NCI-H2196 (cell line): ENCODE results near the gene RASAL2.

Experiments
- DNase-seq: peaks from one replicate; lab custom pipeline; 2025; ENCODE audit not compliant: unreplicated experiment; lab: John Stamatoyannopoulos, UW

RASAL2 gene

GRCh38 chr1:178418284-178418955, 324.5 kb downstream of the RASAL2 start:
- no peak for DNase-seq

DNA sequence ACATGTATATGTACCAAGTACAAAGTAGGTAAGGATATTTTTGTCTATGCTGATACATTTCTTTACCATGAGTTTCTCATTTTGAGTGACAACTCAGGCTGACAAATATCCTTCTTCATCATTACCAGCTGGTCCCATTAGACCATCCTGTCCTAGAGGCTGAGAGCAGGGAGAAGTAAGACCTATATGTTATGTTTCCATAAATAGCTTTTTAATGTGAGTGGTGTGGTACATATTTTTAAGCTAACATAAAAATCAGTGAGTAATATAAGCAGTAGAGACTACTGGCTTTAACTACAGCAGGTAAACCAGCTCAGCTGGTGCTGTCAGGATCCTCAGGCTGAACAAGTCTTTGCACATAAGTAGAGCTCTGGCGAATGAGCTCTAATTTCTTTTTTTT, 340.5 kb downstream of the RASAL2 start:
- DNase-seq, result no peak

GRCh38 chr1:178434899-178435435, 341.1 kb downstream of the RASAL2 start:
- no peak for DNase-seq

DNA sequence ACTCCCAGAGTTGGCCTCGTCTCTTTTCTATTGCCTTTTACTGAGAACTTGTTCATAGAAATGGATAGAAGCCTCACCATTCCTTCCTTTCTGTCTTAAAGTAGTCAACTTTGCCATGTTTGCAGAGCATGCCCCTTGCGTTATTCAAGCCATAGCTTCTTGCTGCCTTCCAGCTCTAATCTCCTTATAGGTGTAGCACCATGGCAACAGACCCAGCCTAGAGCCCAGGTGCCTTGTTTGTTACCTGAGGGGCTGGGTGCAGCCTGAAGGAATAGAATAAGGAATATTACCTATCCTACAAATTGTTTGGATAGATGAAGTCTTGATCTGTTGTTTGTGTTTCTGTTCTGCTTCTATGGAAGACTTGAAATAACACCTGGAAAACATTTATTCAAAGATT, 343.0 kb downstream of the RASAL2 start:
- no peak for DNase-seq

- DNase-seq, result no peak
Observed at GRCh38 chr1:178438432-178438831, 344.5 kb downstream of the RASAL2 start.

GRCh38 chr1:178442925-178443324, 349.0 kb downstream of the RASAL2 start:
- no peak for DNase-seq

DNA sequence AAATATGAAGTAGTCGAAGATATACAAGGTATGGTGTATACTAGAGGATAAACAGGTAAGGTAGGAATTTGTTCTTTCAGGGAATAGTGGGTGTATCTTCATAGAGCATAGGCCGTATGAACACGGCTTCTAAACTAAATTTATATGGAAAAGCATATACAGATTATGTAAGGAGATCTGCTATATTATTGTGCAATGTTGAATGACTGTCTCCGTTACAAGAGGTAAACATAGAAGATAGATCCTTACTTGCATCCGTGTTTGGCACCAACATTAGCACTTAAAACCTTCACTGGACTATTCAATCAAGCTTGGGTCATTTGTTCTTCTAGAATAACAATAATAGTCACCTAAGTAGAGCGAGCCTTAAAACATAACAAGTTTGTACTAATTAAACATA, 357.0 kb downstream of the RASAL2 start:
- DNase-seq, result no peak

DNA sequence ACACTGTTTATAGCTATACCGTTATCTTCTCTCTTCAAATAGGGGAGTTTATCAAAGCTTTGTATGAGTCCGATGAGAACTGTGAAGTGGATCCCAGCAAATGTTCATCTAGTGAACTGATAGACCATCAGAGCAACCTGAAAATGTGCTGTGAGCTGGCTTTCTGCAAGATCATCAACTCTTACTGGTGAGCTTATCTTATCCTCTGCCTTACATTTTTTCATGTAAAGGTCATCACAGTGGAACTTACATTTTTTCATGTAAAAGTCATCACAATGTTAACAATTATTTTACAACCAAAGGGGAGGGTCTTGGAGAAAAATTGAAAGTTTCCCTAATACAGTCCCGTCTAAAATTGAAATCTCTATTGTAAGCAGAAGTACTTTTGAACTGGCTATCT, 357.6 kb downstream of the RASAL2 start:
- DNase-seq, result no peak

DNA sequence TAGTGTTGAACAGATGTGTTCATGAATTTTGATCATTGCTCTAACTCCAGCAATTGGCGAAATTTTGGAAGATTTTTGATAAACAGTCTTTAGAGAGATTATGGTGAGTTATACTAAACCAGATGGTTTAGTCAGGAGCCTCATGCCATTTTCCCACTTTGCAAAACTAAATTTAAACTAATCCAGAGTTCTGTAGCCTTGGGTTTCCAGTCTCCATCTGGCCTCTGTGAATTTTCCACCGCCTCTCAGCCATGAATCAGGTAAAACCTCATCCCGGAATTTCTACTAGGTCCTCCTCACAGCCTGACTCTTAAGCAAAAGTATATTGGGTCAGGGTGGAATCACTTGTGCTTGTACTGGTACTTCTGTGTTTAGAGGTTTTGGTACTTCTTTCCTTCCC, 358.1 kb downstream of the RASAL2 start:
- no peak for DNase-seq

GRCh38 chr1:178456472-178456871, 362.6 kb downstream of the RASAL2 start:
- no peak for DNase-seq

DNA sequence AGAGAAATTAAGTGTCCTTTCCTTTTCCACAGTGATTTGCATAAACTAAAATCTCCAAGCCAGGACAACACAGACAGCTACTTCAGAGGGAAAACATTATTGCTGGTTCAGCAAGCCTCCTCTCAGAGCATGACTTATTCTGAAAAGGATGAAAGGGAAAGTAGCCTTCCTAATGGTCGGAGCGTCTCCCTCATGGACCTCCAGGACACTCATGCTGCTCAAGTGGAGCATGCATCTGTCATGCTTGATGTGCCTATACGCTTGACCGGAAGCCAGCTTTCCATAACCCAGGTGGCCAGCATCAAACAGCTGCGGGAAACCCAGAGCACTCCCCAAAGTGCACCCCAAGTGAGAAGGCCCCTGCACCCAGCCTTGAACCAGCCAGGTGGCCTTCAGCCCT, 363.7 kb downstream of the RASAL2 start:
- DNase-seq, result no peak

- no peak for DNase-seq
Observed at GRCh38 chr1:178458203-178458602, 364.3 kb downstream of the RASAL2 start.

DNA sequence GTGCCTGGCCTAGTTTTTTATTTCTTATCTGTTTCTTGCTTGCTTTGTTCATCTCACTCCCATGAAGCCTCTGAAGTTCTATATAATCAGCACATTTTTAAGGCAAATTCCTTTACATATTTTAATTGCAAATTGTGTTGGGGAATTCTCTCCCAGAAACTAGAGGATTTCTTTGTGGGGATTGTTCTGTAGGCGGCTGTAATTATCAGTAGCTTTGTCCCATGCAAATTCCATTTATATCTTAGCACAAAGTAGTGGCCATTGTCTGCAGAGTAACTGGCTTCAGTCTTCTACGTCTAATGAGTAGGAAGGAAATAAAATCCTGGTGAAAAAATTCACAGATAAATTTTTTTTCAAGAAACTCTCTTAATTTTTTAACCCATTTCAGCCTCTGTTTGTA, 367.2 kb downstream of the RASAL2 start:
- DNase-seq, result no peak

- no peak for DNase-seq
Observed at GRCh38 chr1:178461701-178462100, 367.8 kb downstream of the RASAL2 start.

- DNase-seq, result no peak
Observed at GRCh38 chr1:178464141-178464540, 370.2 kb downstream of the RASAL2 start.

- DNase-seq, result no peak
Observed at GRCh38 chr1:178464566-178464965, 370.7 kb downstream of the RASAL2 start.

- no peak for DNase-seq
Observed at GRCh38 chr1:178465011-178465410, 371.1 kb downstream of the RASAL2 start.

DNA sequence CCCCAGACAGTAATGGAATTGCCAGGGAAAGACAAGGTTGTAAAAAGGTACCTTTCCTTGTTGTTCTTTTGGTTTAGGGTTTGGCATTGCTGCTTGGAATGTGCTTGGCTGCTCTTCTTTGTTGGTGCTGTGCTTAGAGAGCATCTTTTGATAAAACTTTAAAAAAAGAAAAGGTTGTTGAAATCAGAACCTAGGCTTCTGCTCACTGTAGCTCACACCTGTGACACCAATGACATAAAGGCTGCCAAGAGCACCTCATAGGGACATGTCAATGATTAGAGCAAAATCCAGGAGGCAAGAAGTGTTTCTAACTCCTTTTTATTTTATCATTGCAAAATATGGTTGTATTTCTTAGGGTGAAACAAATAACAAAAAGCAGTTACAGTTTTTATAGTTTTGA, 373.9 kb downstream of the RASAL2 start:
- no peak for DNase-seq

- no peak for DNase-seq
Observed at GRCh38 chr1:178470411-178470960, 376.6 kb downstream of the RASAL2 start.

DNA sequence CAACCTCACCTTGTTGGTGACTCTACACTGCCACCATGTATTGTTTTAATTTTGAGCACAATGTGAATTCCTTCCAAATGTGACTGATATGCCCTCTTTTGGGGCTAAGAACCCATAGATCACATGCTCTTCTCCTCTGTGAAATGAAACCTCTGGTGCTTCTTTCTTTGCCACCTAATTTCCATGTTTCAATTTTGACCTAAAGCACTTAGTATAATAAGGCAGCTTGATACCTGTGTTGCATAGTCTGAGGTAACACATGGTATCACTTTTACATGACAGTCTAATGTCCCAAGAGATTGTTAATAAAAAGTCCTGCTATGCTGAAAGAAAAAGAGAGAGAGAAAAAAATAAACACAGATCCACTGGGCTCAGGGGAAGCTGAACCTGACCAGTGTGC, 378.6 kb downstream of the RASAL2 start:
- DNase-seq, result no peak

GRCh38 chr1:178477373-178477772, 383.5 kb downstream of the RASAL2 start:
- no peak for DNase-seq

DNA sequence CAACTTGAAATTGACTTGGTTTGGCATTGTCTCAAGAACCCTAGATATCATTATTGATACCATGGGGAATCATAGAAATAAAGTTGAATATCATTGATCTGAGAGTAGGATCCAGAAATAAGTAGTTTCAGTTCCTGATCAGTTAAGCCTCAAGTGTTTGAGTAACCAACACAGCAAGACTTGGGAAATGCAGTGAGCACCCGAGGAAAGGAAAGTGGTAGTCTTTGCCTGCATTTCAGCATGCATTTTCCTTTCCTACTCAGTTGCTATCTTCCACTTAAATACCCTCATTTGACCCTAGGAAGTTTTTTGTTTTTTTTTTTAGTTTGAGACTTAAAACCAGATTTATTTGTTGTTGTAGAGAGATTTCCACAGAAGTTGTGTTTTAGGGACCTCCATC, 383.9 kb downstream of the RASAL2 start:
- DNase-seq, result no peak
